Endothelial cell of umbilical vein (primary cell): ENCODE data around the gene FYCO1. TPM values are rescaled to one million over a fixed set of nuclear protein-coding genes. Genes with fewer than 3 reads are reported as not detected.

Experiments
- BruUV-seq: library from RNA; stranded (reverse); fragments of 400-500 nt; replicated peaks from 2 replicates; lab custom pipeline; 2021; lab: Mats Ljungman, UMichigan
- CTCF ChIA-PET: fragments of 300-600, 350-600 bp; sonication (Branson Sonifier 250); formaldehyde crosslinking; loops from one replicate; lab custom pipeline; 2021; ENCODE audit warnings: antibody characterized with exemption, inconsistent platforms; lab: Charles Lee
- POLR2A ChIA-PET: fragments of 300-600, 350-600 bp; sonication (Branson Sonifier 250); formaldehyde crosslinking; loops from one replicate; lab custom pipeline; 2021; ENCODE audit warnings: antibody characterized with exemption, inconsistent platforms; lab: Charles Lee
- DNase-seq: peaks from one replicate; pipeline ENCODE4 v3.0.0-alpha.2; 2011; ENCODE audit warnings: low read depth, low spot score
- FAIRE-seq: peaks from 2 replicates; lab custom pipeline; 2011; peaks lifted over from hg19 to GRCh38; lab: Jason Lieb, UNC
- H2AFZ ChIP-seq: 2 replicates; pipeline ENCODE4 v1.6.0; 2012; ENCODE audit warnings: low read depth, low read length, control low read depth, inconsistent platforms
- H3K27ac ChIP-seq: 2 replicates; pipeline ENCODE4 v1.5.1; 2011; ENCODE audit warnings: low read depth, mild to moderate bottlenecking, control low read depth, low read length, moderate library complexity; ENCODE audit not compliant: insufficient read depth
- H3K27me3 ChIP-seq, 2 experiments: 2 replicates each; pipeline versions ENCODE4 v1.6.0 to v1.6.1; 2011; ENCODE audit warnings: low read length in 2 of 2, mixed read lengths in 1 of 2; ENCODE audit not compliant: control insufficient read depth in 2 of 2, insufficient read depth in 2 of 2
- H3K36me3 ChIP-seq, 2 experiments: 2 replicates in 1 of 2; 3 replicates in 1 of 2; pipeline ENCODE4 v1.5.1; 2011; ENCODE audit warnings: low read length in 2 of 2, mild to moderate bottlenecking in 1 of 2, moderate library complexity in 1 of 2; ENCODE audit not compliant: control insufficient read depth in 2 of 2, insufficient read depth in 2 of 2; ENCODE audit errors: extremely low read depth in 1 of 2
- H3K4me1 ChIP-seq: 3 replicates; pipeline ENCODE4 v1.5.1; 2011; ENCODE audit warnings: mild to moderate bottlenecking, low read length; ENCODE audit not compliant: control insufficient read depth, insufficient read depth; ENCODE audit errors: extremely low read depth
- H3K4me2 ChIP-seq: 2 replicates; pipeline ENCODE4 v1.6.1; 2011; ENCODE audit warnings: low read length, control low read depth, mixed read lengths; ENCODE audit not compliant: insufficient read depth
- H3K4me3 ChIP-seq, 3 experiments: fragments of 200-600 bp in 1 of 3; sonication (generic), shearing (Covaris generic) in 1 of 3; replicated peaks in 1 of 3; 2 replicates each; pipeline ENCODE4 v1.5.1; 2011 to 2016; ENCODE audit warnings: control low read depth in 3 of 3, low read length in 3 of 3, mild to moderate bottlenecking in 2 of 3, inconsistent platforms in 1 of 3, low read depth in 1 of 3, moderate library complexity in 1 of 3; ENCODE audit not compliant: insufficient read depth in 1 of 3
- H3K79me2 ChIP-seq: 2 replicates; pipeline ENCODE4 v1.6.0; 2012; ENCODE audit warnings: low read length, inconsistent platforms; ENCODE audit not compliant: control insufficient read depth, insufficient read depth
- H3K9ac ChIP-seq: replicated peaks from 2 replicates; pipeline ENCODE3; 2011; ENCODE audit warnings: low read length, control low read depth; ENCODE audit not compliant: insufficient read depth; ENCODE audit errors: extremely low read depth
- H3K9me1 ChIP-seq: replicated peaks from 3 replicates; pipeline ENCODE4 v1.6.0; 2011; ENCODE audit warnings: mild to moderate bottlenecking, low read length; ENCODE audit not compliant: control insufficient read depth, insufficient read depth; ENCODE audit errors: extremely low read depth
- H3K9me3 ChIP-seq: replicated peaks from 2 replicates; pipeline ENCODE4 v1.5.1; 2012; ENCODE audit warnings: low read length, inconsistent platforms; ENCODE audit not compliant: control insufficient read depth, insufficient read depth
- H4K20me1 ChIP-seq: replicated peaks from 2 replicates; pipeline ENCODE3; 2011; ENCODE audit warnings: mild to moderate bottlenecking, low read length; ENCODE audit not compliant: control insufficient read depth, insufficient read depth; ENCODE audit errors: extremely low read depth
- CTCF ChIP-seq, 2 donors: IDR thresholded peaks; 1 replicate in 1 of 2; 2 replicates in 1 of 2; pipeline ENCODE4 v1.5.1; 2011; ENCODE audit warnings: low read length in 2 of 2, mild to moderate bottlenecking in 2 of 2, moderate library complexity in 2 of 2, control low read depth in 1 of 2, inconsistent platforms in 1 of 2, low read depth in 1 of 2; ENCODE audit not compliant: insufficient read depth in 1 of 2; ENCODE audit errors: extremely low read depth in 1 of 2
- EZH2 ChIP-seq: IDR thresholded peaks from 2 replicates; pipeline ENCODE4 v1.6.1; 2012; ENCODE audit warnings: borderline replicate concordance, low read depth, mild to moderate bottlenecking, moderate library complexity, low read length, inconsistent platforms; ENCODE audit not compliant: severe bottlenecking
- FOS ChIP-seq: IDR thresholded peaks from 2 replicates; pipeline ENCODE4 v1.6.1; 2011; ENCODE audit warnings: mild to moderate bottlenecking, low read length, moderate library complexity, borderline replicate concordance; ENCODE audit not compliant: insufficient read depth
- GATA2 ChIP-seq: IDR thresholded peaks from 2 replicates; pipeline ENCODE4 v1.7.0; 2011; ENCODE audit warnings: low read depth, mild to moderate bottlenecking, moderate library complexity, mixed read lengths, low read length; ENCODE audit not compliant: insufficient read length, insufficient read depth
- MAX ChIP-seq: IDR thresholded peaks from 2 replicates; pipeline ENCODE4 v1.6.1; 2011; ENCODE audit not compliant: insufficient read depth, insufficient read length
- POLR2A ChIP-seq: IDR thresholded peaks from 2 replicates; pipeline ENCODE4 v1.6.1; 2012; ENCODE audit warnings: low read depth, mild to moderate bottlenecking, control low read depth, low read length
- POLR2AphosphoS5 ChIP-seq: IDR thresholded peaks from 2 replicates; pipeline ENCODE4 v1.6.1; 2012; ENCODE audit warnings: low read depth, mild to moderate bottlenecking, control low read depth, low read length, moderate library complexity; ENCODE audit not compliant: insufficient read depth
- dilution Hi-C: fragments of 300-500 bp; cut with MboI; formaldehyde crosslinking; loops from one replicate; pipeline ENCODE4 v1.15.0; 2019; ENCODE audit warnings: low sequenced_read_pairs; ENCODE audit not compliant: extremely low pct_ligation_motif_present
- intact Hi-C: fragments of 100-400 bp; cut with micrococcal nuclease; formaldehyde crosslinking; loops from one replicate; pipeline ENCODE4 v1.10.0; 2022
- polyA plus RNA-seq, 4 experiments: library from polyadenylated mRNA; depleted of rRNA in 3 of 4; stranded (reverse) in 3 of 4; unstranded in 1 of 4; fragments of >200 nt; gene quantifications; 2 replicates each; pipeline versions ENCODE4 v1.2.1 to v1.2.3, GENCODE V29; 2011 to 2012; ENCODE audit warnings: missing spikeins in 1 of 4
- total RNA-seq: library from RNA; stranded (reverse); gene quantifications from 2 replicates; pipeline ENCODE4 v1.2.3, GENCODE V29; 2021

The FYCO1 gene
- total and polyA plus RNA-seq, 2 donors (not counting 3 experiments of a cell fraction or from before 2014, with no cell fraction given): 13.9 to 20.8 TPM

- no peak for FAIRE-seq
- Histone ChIP-seq H3K79me2 (no peaks in the 10 kb centered on the region), H3K4me1 (no peaks in the 10 kb centered on the region), H3K4me3 (no peak overlapping the region), H3K27ac (no peak overlapping the region), H3K9me3 (no peaks in the 10 kb centered on the region), H3K36me3 (peaks cover 6 to 50% of the 10 kb centered on the region in 2 experiments), H3K27me3 (no peaks in the 10 kb centered on the region), H3K9me1 (no peaks in the 10 kb centered on the region), H4K20me1 (no peaks in the 10 kb centered on the region), H2AFZ (no peak overlapping the region), H3K9ac (no peak overlapping the region), H3K4me2 (no peak overlapping the region)
- BruUV-seq: no TSS peak
- ChIA-PET CTCF (interaction anchor here (1.0 to 3.5 kb wide), 4 partner anchors 21 to 110 kb away, joined by 3 to 16 read pairs (median 4); no protein-coding TSS in a partner anchor), POLR2A (interaction anchor here (0.5 kb wide), 1 partner anchor 423 kb away, joined by 3 read pairs; no protein-coding TSS in a partner anchor)
- TF ChIP-seq EZH2 (no peak), FOS (no peak), CTCF (IDR thresholded peaks at IDR 0.05; ENCODE audit: extremely low read depth in 1 of 2, insufficient read depth in 1 of 2, low read depth in 1 of 2, low read length in 2 of 2) (no peak), GATA2 (no peak), POLR2AphosphoS5 (no peak), MAX (no peak), POLR2A (no peak)
- no peak for DNase-seq
- dilution Hi-C loops (no loop called here), intact Hi-C loops (no loop called here)
Measured at GRCh38 chr3:45968706-45969105, 26.9 kb downstream of the FYCO1 start.
